WTC11 (cell line): ENCODE results near the gene ATP9B.

Experiments
- ESRRA ChIP-seq: sonication (generic); formaldehyde crosslinking; IDR thresholded peaks from 2 replicates; pipeline ENCODE4 v1.8.1; 2022; ENCODE audit warnings: mild to moderate bottlenecking, missing genetic modification reagents, borderline replicate concordance
- GABPB1 ChIP-seq: sonication (generic); formaldehyde crosslinking; IDR thresholded peaks from 2 replicates; pipeline ENCODE4 v1.8.1; 2023; ENCODE audit warnings: mild to moderate bottlenecking, missing genetic modification reagents
- MAX ChIP-seq: sonication (generic); formaldehyde crosslinking; IDR thresholded peaks from 2 replicates; pipeline ENCODE4 v1.8.0; 2022; ENCODE audit warnings: mild to moderate bottlenecking, missing genetic modification reagents
- TF ChIP-seq, protein P1 (sequence below): fragments of 250-450 bp; sonication (Bioruptor Pico); IDR thresholded peaks from 2 replicates; pipeline ENCODE4 v1.9.0; 2021; ENCODE audit warnings: moderate library complexity, mild to moderate bottlenecking, inconsistent platforms, borderline replicate concordance
- TF ChIP-seq, protein P2 (sequence below): fragments of 200-600 bp; IDR thresholded peaks from 2 replicates; pipeline ENCODE4 v1.8.0; 2022; ENCODE audit warnings: antibody characterized with exemption

DNA sequence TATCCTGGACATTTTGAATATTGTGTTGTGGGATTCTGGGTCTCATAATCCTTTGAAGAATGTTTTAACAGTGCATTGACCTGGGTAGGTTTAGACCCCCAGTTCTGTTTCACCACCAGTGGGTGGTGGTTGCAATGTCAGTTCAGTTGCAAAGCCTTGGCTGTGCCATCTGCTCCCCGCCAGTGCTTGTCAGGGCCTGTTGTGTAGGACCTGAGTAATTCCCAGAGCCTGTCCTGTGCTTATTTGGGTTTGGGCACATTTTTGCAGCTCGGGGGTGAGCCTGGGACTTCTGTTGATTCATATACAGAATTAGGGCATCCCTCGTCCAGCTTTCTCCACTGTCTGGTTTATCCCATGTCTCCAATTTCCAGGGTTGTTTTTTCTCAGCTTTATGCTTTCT lies 24.8 kb downstream of the ATP9B start:
- TF ChIP-seq, protein P1, sequence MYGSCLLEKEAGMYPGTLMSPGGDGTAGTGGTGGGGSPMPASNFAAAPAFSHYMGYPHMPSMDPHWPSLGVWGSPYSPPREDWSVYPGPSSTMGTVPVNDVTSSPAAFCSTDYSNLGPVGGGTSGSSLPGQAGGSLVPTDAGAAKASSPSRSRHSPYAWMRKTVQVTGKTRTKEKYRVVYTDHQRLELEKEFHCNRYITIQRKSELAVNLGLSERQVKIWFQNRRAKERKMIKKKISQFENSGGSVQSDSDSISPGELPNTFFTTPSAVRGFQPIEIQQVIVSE (CRISPR knock-in tag), result no peak
- TF ChIP-seq GABPB1 (CRISPR knock-in tag) (no peak), MAX (CRISPR knock-in tag) (no peak), ESRRA (CRISPR knock-in tag) (no peak)
- TF ChIP-seq, protein P2, sequence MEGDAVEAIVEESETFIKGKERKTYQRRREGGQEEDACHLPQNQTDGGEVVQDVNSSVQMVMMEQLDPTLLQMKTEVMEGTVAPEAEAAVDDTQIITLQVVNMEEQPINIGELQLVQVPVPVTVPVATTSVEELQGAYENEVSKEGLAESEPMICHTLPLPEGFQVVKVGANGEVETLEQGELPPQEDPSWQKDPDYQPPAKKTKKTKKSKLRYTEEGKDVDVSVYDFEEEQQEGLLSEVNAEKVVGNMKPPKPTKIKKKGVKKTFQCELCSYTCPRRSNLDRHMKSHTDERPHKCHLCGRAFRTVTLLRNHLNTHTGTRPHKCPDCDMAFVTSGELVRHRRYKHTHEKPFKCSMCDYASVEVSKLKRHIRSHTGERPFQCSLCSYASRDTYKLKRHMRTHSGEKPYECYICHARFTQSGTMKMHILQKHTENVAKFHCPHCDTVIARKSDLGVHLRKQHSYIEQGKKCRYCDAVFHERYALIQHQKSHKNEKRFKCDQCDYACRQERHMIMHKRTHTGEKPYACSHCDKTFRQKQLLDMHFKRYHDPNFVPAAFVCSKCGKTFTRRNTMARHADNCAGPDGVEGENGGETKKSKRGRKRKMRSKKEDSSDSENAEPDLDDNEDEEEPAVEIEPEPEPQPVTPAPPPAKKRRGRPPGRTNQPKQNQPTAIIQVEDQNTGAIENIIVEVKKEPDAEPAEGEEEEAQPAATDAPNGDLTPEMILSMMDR, result no peak
